Uterine smooth muscle cell (primary cell): ENCODE measurements around the gene USP37. TPM values are rescaled to one million over a fixed set of nuclear protein-coding genes. Genes with fewer than 3 reads are reported as not detected.

Experiments used
- total RNA-seq: library from RNA; depleted of rRNA; stranded (reverse); fragments of >200 nt; gene quantifications from 2 replicates; pipeline ENCODE4 v1.2.3, GENCODE V29; 2014

The USP37 gene, protein sequence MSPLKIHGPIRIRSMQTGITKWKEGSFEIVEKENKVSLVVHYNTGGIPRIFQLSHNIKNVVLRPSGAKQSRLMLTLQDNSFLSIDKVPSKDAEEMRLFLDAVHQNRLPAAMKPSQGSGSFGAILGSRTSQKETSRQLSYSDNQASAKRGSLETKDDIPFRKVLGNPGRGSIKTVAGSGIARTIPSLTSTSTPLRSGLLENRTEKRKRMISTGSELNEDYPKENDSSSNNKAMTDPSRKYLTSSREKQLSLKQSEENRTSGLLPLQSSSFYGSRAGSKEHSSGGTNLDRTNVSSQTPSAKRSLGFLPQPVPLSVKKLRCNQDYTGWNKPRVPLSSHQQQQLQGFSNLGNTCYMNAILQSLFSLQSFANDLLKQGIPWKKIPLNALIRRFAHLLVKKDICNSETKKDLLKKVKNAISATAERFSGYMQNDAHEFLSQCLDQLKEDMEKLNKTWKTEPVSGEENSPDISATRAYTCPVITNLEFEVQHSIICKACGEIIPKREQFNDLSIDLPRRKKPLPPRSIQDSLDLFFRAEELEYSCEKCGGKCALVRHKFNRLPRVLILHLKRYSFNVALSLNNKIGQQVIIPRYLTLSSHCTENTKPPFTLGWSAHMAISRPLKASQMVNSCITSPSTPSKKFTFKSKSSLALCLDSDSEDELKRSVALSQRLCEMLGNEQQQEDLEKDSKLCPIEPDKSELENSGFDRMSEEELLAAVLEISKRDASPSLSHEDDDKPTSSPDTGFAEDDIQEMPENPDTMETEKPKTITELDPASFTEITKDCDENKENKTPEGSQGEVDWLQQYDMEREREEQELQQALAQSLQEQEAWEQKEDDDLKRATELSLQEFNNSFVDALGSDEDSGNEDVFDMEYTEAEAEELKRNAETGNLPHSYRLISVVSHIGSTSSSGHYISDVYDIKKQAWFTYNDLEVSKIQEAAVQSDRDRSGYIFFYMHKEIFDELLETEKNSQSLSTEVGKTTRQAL
- 10.1 and 11.6 TPM in 2 replicates for total RNA-seq

DNA sequence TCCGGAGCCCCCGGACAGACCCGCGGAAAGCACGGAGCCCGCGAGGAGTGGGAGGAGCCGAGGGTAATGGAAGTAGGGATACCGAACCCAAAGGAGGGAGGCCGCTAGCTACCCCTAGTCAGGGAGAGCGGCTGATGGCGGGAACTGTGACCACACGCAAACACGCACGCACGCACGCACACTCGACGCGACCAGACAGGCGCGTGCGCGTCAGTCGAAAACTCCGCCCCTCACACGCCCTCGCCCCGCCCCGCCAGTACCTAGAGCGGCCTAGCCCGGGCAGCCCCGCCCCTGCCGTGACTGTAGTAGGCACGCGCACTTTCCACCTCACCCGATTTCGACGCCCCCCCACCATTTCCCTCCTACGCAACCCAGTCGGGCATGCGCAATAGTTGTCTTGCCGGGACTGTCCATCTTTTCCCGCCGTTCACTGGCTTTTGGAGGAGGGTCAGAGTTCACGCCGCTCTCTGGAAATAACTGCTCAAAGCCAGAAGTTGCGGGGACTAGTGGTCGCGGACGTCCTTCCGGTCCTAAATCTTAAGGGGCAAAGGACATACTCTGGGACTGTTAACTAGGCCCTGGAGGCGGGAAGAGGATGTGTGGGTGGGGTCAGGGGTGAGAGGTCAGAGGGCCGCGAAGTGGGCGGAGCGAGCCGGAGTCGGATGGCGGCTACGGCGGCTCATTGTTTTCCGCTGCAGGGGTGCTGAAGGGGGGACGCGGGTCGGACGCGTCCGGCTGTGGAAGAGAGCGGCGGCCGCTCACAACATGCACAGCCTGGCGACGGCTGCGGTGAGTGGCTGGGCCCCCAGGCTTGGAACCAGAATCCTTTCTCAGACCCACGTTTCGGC, at the start of gene USP37, which contains the start of gene CNOT9:
TSS of gene USP37 (minus strand) at position 162 of the 848 bp plus-strand sequence. CDS start 9,698 bp downstream, outside the sequence.
TSS of gene CNOT9 (plus strand) at position 650 of the 848 bp plus-strand sequence. CDS start at position 766, 116 bp downstream.

DNA sequence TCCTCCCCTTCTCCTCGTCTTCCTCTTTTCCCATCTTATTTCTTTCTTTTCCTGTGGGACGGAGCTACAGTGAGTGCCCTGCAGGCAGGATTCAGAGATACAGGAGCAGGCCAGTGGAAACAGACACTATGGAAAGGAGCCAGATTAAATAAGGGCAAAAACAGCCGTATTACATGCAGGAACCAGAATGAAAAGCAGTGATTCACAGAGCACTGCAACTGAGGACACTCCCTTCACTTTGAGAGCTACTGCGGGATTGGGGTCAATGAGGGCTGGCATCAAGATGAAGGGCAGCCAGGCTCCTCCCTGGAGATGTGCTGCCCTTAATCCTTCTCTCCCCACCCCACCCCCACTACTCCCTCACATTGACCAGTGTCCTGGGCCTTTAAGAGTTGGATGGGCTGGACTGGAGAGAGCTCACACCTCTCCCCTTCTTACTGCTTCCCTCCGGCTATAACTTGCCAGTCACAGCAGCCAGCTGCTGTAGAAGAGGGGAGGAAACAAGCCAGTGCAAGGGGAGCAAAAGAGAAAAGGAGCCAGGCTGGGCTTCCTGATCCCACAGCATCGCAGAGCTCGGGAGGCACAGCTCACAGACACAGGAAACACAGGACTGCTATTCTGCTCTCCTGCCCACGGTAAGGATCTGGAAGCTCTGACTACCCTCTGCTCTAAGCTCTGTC, 39.4 kb upstream of the USP37 start, which contains the start of gene PLCD4:
TSS of gene PLCD4 (plus strand) at position 464 of the 680 bp plus-strand sequence. CDS start 7,841 bp downstream, outside the sequence.

DNA sequence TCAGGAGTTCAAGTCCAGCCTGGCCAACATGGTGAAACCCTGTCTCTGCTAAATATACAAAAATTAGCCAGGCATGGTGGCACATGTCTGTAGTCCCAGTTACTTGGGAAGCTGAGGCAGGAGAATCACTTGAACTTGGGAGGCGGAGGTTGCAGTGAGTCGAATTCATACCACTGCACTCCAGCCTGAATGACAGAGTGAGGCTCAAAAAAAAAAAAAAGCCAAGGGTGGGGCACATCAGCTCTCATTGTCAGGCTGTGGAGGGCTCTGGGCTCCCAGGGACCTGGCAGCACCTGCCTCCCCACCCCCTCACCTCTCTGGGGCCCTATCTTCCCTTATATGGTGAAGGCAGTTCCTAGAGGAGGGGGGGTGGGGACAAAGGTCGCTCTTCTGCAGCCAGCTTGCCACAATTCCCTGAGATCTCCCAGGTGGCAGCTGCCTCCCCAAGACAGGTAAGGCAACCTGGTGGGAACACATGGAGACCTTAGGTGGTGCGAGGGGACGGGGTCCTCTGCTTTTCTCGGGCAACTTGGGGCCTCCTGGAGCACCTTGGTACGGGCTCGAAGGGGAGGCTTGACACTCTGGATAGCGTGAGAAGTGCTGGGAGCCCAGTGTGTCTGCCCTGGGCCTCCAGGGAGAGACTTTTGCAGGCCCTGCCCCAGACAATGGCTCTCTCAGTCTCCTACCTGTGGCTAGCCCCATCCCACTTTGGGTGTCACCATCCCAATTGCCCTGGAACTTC, 149.3 kb downstream of the USP37 start, which contains the start of gene VIL1:
TSS of gene VIL1 (plus strand) at position 407 of the 742 bp plus-strand sequence. CDS start 4,656 bp downstream, outside the sequence.

Other genes starting within 250 kb of the USP37 start
- gene CATIP, start 211.5 kb downstream of the USP37 start, total RNA-seq = not detected in 2 replicates
- 0.11 and 0.25 TPM in 2 replicates for gene SLC11A1, start 186.1 kb downstream of the USP37 start, total RNA-seq
- gene CTDSP1, start 168.5 kb downstream of the USP37 start, total RNA-seq = 36.7 and 46.0 TPM in 2 replicates
- gene VIL1, start 149.2 kb downstream of the USP37 start, total RNA-seq = 0.12 TPM in 1 of 2 replicates, not detected in the other
- gene CNOT9, start 488 bp upstream of the USP37 start, total RNA-seq = 38.1 and 69.2 TPM in 2 replicates
- 2.1 and 2.6 TPM in 2 replicates for gene PLCD4, start 39.5 kb upstream of the USP37 start, total RNA-seq
- 8.5 and 9.7 TPM in 2 replicates for gene ZNF142, start 91.3 kb upstream of the USP37 start, total RNA-seq
- 36.5 and 49.9 TPM in 2 replicates for gene BCS1L, start 91.3 kb upstream of the USP37 start, total RNA-seq
- gene RNF25, start 103.7 kb upstream of the USP37 start, total RNA-seq = 22.5 and 31.2 TPM in 2 replicates
- gene STK36, start 103.7 kb upstream of the USP37 start, total RNA-seq = 24.9 and 37.0 TPM in 2 replicates
- 7.1 and 9.0 TPM in 2 replicates for gene TTLL4, start 142.5 kb upstream of the USP37 start, total RNA-seq
- 12.7 and 25.1 TPM in 2 replicates for gene CYP27A1, start 213.8 kb upstream of the USP37 start, total RNA-seq